Measurements from ENCODE around the gene PRKCE.

GRCh38 chr2:45748239-45748638 lies 96.8 kb downstream of the PRKCE start:
- no peak for TF ChIP-seq CTCF (conservative IDR thresholded peaks at IDR 0.05; ENCODE audit: low read length)
- TF ChIP-seq EZH2phosphoT487 (IDR thresholded peaks at IDR 0.05; ENCODE audit: borderline replicate concordance, low read depth, low read length) = no peak

Measured in OCI-LY7 (cell line).